ENCODE measurements around the gene GRM8.

GRCh38 chr7:127270093-127270492 is 17.4 kb upstream of the GRM8 start:
- TF ChIP-seq CTCF (IDR thresholded peaks at IDR 0.05; ENCODE audit: insufficient read depth, low read depth, low read length) (no peak), EZH2 (IDR thresholded peaks at IDR 0.05; ENCODE audit: insufficient read depth, low read length) (no peak)

Measured in astrocyte (in vitro differentiated cells and primary cell).